Activated gamma-delta T cell treated with anti-CD3 and anti-CD28 coated beads, Interleukin-2, amount 50 U/mL, for 16 hours (primary cell): ENCODE data around the gene TRABD2B.
A peak's percentile ranks its signal among the peaks of the same experiment; 100 is the strongest.

Experiments
- DNase-seq: peaks from one replicate; pipeline ENCODE4 v3.0.0-alpha.2; 2020; ENCODE audit warnings: low read depth

TRABD2B gene

DNA sequence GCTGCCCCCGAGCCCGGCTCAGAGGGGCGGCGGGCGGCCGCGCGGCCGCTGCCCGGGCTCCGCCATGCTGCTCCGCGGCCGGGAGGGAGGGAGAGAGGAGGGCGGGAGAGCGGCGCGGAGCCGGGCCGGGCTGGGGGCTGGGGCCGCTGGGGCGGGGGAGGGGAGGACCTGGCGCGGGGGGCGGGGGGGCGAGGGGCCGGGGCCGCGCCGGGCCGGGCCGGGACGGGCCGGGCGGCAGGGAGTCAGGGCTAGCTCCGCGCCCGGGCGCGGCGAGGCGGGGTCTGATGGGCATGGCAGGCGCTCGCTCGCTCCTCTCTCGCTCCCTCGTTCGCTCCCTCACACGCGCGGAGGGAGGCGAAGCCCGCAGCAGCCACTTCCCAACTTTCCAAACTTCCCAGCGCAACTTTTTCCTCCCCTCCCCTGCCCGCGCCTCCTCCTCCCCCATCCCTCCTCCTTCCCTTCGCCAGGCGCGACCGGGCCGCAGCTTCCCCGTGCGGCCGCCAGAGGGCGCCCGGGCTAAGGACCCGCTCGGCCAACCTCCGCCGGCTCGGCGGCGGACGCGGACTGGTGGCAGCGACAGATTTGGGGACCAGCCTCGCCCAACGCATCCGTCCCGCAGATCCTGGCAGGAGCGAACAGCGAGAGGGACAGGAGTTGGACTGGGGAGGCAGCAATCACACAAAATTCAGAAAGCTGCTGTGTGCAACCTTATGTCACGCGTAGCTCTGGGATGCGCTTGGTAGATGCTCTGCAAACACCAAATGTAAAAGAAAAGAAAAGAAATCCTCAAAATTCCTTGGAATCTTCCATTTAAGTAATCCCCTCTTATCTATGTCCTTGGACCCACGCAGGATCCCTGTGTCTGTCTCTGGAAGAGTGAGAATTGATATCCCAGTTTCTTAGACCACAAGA, at the start of gene TRABD2B:
TSS of gene TRABD2B (minus strand) at position 97 of the 912 bp plus-strand sequence.
- peak; percentile 43 for DNase-seq

DNA sequence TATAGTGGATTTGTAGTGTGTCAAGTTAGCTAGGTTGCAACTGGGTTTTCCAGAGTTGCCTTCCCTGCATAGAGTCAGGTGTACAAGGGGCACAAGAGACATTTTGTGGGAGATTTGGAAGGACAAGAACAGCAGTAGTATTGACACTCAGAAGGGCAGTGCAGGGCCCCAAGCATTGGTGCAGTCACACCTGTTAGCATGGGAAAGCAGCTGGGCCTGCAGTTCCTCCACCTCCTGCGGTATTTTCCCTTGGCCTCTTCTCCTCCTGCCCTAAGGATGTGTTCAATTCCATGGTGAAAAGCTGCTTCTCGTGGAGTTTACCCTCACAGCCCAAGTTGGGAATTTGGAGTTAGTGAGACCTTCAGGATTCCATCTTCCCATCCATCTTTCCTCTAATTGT, 47.1 kb upstream of the TRABD2B start:
- no peak for DNase-seq

DNA sequence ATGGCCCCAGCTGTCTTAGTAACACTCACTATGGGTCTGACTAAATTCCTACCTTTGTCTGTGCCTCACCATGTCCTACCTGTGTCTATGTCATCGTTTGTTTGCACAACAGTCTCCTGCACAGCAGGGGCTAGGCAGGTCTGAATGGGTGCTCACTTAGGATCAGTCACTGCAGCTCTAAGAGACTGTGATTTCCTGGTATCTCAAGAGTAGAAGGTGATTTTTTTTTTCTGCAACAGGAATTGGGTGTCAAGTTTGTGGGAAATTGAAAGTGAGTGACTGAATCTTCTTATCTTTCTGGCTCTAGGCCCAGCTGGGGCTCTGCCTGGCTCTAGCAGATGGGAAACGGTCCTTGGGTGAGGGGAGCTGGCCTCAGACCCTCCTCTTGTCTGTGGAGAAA, 46.4 kb upstream of the TRABD2B start:
- no peak for DNase-seq

DNA sequence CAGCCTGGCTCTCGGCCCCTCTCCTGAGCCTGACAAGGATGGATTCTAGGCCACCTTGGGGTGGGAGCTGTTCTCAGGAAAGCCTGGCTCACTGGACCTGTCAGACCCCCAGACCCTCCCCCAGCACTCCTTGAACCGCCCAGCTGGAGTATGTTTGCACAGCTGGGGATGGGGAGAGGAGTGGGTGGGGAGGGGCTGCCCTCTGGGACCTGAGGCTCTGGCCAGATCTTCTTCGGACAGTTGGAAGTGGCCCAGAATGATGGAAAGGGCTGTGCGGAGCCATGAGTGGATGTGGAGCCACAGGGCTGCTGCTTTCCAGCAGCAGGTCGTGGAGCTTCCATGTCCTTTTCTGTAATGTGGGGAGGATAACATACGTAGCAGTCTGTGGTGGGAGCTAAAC, 43.0 kb upstream of the TRABD2B start:
- no peak for DNase-seq

DNA sequence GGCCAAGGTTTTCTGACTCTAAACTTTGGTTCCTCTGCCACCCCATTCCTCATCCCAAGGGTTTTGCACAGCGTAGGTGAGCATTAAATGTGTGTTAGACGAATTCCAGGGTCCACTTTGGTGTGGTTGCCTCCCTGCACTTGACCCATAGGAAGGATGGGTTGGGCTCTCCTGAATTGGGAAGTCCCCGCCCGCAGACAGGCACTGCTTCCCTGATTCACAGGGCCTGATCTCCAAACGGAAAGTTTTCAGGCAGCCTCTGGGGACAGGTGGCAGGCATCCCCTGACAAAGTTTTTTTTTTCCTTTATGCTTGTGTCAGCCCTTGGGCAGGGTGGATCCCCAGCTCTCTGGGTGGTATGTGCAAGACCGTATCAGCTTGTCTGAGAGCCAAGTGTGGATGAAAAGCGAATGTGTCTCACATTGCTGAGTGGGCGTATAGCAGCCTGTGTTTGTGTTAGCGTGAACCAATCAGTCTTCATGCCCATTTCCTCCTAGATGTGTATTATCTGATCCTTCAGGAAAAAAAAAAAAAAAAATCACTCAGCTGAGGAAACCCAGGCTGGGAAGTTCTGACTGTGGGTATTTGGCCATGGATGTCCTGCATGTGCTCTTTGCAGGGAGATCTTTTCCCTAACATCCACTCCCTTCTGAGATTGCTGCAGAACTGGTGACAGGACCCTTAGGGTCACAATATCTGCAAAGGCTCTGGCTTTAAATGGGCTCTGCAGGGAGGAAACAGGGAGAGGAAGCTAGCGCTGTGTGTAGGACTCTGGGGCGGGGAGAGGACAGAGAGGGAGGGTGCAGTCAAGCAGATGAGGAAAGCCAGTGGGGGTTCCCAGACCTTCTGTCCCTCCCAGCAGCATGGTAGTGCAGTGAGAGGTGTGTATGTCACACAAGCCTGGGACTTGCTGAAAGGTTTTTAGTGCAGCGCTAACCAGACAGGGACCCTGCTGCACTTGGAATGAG, 42.2 kb upstream of the TRABD2B start:
- DNase-seq = no peak

DNA sequence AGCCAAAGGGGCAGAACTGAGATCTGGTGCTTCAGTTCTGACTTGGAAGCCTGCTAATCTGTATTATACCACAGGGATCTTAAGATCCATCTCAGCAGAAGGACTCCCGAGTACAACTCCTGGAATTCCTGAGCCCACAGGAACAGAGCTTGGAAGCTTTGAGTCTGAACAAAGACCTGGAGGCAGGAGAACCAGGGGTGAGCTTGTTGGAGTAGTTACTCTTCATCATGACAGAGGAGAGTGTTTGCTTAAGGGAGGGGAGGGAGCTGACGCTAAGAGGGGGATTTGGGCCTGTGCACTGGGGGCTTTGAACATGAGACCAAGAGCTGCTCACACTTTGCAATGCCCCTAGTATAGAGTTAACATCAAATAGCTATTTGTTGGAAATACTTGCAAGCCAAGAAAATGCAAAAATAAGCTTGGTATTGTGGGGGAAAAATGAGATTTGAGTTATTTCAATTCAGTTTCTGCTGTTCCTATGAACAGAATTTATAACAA, 41.1 kb upstream of the TRABD2B start:
- DNase-seq = no peak

DNA sequence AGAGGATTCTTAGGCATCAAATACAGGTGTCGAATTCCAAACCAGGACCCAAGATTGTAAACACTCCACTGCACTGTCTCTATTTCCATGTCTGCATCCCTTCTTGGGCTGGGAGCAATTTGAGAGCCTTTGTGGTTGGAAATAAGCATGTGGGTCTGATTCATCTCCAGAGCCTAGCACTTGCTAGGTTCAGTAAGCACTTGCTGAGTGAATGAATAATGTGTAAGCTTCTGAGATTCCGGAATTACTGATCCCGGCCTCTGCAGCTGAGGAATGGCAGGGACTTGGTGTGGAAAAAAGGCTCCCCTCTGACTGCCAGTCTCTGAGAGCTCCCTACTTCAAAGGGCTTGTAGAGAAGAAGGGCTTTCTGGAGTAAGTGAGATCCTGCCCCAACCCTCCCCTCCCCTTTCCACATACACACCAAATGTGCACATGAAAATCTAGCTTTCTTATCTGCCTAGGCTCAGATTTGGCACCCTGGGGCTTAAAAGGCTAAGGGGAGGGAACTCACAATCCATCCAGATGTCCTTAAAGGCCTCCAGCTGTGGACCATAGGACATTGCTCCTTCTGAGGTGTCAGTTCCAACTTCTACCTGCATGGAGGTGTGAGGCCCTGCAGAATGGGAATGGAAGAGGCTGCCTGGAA, 39.6 kb upstream of the TRABD2B start:
- no peak for DNase-seq

DNA sequence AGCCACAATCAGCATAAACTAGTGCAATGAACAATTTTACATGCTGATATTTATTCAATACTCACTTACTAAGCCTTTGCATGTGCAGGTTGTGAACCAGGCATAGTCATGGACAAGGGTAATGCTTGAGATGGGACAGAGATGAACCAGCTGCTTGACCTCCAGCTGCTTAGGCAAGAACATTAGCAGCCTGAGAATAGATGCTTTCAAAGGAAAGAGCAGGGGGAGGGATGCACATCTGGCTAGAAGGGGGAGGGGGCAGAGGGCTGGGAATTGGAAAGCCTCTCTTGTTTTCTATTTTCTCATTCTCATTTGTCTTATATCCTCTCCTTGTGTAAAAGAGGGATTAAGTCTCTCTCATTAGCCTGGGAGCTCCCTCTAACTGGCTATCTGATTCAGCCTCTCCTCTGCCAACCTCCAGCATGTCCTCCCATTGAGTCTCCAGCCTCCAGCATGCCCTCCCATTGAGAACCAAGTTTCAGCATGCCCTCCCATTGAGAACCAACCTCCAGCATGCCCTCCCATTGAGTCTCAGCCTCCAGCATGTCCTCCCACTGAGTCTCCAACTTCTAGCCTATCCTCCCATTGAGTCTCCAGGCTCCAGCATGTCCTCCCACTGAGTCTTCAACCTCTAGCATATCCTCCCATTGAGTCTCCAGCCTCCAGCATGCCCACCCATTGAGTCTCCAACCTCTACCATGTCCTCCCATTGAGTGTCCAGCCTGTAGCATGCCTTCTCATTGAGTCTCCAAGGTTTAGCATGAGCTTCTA, 38.4 kb upstream of the TRABD2B start:
- DNase-seq = no peak

DNA sequence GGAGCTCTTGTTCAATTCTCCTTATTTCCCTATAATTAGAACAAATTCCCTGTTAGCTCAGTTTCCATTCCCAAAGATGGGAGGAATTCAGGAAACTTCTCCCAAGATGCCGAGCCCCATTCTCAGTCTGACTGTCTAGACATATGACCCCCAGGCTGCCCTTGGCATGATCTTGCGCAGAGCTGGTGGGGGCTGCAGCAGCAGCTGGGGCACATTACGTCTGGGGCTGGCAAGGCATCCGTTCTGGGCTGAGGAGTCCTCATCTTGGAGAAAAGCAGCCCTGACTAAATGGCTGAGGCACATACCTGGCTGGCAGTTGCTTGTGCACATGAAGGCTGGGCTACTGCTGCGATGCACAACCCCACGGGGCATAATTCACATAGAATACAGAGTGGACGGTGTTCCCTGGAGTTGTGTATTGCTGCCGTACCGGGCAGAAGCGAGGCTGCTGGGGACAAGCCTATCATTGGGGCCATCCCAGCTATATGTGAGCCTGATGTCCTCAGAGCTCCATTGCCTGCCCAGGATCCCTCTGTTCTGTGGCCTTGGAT, 36.4 kb upstream of the TRABD2B start:
- DNase-seq = no peak

DNA sequence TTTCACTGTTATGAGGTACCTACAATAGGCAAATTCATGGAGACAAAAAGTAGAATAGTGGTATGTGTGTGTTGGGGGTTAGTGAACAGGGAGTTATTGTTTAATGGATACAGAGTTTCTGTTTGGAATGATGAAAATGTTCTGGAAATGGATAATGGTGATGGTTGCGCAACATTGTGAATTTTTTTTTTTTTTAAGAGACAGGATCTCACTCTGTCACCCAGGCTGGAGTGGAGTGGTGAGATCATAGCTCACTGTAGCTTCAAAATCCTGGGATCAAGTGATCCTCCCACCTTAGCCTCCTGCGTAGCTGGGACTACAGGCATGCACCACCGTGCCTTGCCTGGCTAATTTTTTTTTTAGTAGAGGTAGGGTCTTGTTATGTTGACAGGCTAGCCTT, 34.5 kb upstream of the TRABD2B start:
- DNase-seq = no peak

DNA sequence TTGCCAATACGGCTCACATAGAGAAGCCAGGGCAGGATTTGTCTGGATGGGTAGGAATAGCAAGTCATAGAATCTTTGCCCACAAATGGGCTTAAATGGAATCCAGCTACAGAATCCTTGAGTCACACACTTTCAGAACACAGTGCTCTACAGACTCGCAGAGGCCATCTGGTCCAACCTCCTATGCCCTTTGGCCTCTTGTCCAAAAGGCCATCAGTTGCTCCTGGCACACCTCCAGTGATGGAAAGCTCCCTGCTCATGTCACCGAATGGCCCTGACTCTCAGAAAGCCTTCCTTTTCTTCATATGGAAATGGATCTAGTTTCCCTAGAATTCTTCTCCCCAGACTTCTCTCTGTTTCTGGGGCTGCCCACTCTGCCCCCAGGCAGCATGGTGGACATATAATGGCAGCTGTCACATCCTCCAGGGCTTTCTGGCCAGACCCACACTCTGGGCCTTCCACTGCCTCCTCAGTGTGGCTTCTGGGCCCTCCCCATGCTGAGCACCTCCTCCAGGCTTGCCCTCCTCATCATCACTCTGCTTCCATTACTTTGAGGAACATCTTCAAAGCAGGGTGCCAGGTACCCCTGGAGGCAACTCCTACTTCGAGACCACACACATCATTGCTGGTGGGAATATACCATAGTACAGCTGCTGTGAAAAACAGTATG, 33.6 kb upstream of the TRABD2B start:
- DNase-seq = no peak

DNA sequence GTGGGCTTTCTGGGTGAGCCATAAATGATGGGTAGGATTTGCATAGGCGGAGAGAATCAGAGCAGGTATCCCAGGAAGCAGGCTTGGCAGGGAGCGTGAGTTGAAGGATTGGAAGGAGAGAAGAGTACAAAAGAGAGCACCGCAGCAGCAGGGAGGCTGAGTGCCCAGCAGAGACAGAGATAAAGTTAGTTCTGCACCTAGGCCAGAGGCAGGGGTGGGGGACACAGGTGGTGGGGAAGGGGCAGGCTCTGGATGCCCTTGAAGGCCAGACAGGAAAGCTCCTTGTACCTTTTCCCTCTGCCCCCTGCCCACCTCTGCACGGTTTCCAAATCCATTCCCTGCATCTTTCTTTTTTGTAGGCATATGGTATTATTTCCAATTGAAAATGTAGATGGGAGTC, 33.0 kb upstream of the TRABD2B start:
- no peak for DNase-seq

DNA sequence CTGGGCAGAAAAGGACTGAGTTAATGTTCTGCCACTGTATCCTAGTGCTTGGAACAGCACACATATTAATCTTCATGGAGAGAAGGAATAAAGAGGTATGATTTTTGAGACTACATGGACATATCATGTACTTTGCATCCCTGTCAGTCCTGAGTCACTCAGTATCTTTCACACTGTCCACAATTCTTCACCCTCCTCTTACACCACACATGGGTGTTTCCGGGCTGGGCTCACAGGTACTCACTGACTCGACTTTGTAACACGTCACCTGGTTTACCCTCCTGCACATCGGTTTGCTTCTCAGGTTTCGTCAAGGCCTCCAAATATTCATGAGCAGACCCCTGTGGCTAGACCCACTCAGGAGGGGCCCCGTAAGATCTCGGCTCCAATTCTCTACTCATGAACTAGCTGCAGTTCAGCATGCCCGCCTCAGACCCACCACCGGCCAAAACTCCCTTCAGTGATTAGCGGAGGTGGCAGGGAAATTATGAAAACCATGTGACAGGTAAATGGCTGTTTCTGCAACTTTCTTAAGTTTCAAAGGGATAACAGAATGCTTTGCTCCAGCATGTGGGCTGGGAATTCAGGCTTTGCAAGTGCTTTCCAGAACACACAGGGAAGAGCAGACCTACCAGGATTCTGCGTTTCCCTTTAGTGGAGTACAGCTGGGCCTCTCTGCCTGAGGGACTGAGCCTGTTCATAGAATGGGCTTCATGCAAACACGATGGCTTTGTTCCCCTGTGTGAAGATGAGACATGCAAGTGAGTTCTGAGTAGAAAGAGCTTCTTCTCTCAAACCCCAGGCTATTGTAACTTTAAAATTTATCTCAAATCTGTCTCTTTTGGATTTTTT, 31.3 kb upstream of the TRABD2B start:
- DNase-seq = no peak

DNA sequence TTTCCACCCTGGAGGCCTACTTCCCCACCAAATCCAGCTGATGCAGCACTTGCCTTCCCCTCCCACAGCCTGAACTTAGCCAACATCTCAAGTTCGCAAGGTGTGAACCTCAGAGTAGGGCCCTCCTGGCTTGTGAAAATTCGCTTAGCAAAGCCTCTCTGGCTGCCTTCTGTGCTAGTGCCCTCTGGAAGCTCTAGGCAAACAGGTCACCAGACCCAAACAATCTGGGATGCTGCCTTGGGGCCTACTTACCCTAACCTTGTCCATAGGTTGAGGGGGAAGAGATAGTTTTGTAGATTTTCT, 30.3 kb upstream of the TRABD2B start:
- DNase-seq = no peak

DNA sequence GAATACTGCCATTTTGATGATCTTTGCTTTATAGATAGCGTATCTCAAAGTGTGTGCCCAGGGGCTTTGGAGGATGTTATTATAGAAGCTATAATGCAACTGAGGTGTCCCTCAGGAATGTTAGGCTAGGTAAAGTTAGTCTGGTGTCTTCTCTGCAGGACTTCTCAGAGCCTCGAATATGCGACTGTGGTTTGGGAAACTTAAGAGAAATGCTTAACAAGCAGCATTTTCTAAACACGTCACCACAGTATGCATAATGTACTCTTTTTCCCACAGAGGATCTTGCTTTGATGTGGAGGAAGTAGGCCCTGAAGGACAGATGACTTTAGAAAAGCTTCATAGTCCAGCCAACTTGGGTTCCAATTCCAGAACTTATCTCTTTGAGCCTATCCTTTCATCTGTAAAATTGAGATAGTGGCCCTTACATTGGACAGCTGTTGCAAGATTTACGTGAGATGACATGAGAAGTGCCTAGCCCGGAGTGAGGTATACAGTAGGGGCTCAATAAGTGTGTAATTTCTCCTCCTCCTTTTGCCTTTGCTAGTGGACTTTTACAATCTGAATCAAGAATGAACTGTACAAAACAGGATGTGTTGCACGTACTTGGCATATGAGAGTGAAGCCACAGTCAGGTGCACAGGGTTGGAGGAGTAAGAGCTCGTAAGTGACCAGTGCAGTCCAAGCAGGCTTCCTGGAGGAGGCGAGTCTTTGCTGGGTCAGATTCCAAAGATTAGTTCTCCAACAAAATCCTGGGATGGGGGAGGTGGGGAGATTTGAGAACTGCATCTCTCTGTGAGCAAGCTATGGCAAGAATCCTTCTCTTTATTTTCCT, 29.7 kb upstream of the TRABD2B start:
- DNase-seq = no peak

DNA sequence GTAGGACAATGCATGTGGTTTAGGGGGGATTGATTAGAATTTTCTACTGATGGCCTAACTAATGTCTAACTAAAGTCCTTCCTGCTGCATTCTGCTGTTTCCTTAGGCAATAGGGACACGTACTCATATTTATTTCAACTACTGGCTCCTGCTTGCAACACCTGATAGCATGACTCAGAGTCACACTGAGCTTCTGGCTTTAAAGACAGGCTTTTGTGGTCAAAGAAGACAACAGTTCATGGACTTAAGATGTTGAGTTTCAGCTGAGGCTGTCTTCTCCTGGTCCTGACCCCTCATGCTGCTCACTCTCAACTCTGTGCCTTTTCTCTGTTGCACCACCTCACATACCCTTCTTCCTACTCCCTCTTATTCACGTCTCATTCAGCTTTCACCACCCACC, 29.1 kb upstream of the TRABD2B start:
- no peak for DNase-seq

DNA sequence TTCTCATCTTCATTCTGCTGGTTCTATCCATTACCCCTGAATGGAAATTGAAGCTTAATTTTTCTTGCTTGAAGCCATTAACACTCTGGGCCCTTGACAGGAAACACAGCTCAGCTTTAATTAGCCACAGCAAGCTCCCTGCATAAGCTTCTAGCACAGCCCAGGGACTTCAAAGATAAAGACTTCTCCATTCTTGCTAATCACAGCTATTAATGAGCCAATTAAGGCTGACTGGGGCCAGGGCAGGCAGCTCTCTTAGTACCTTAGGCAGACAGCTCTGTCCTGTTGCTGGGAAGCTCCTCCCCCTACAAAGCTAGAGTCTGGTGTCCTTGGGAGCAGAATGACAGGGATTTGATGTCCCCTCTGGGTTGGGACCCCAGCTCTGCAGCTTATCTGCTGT, 27.9 kb upstream of the TRABD2B start:
- no peak for DNase-seq

DNA sequence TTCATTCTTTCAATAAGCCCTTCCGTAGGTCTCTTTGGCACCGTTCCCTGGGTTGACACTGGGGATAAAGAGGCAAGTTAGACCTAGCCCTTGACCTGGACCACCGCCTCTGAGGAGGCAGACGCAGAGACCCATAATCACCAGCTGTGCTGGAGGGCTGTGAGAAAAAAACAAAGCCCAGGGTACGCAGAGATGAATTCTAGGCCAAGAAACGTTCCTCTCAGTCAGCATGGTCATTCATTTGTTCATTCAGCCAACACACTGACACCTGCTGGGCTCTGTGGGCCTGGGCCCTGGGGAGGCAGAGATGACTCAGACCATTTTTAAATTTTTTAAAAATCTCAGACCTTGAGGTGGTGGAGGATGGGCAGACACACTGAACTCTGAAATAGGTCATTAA, 26.3 kb upstream of the TRABD2B start:
- DNase-seq = no peak

DNA sequence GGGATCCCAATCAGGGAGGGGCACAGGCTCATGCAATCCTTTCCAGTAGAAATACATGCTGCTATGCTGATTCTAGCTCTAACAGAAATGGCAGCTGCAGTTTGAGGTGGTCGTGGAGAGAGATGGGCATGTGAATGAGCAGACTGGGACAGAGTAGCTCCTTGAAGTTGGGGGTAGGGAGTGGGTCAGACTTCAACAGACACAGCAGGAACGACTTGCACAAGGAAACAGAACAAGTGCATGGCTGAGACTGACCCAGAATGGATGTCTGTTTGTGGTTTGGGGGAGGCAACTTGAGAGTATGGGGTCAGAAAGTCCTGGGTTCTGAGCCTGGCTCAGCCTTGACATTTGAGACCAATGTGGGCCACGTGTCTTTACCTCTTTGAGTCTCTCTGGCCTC, 25.1 kb upstream of the TRABD2B start:
- DNase-seq = no peak
